Right atrium auricular region (tissue), 2 donors: ENCODE data around the gene FOXP1. TPM values are rescaled to one million over a fixed set of nuclear protein-coding genes. Genes with fewer than 3 reads are reported as not detected.

Experiments used
- DNase-seq: peaks from one replicate; pipeline ENCODE4 v3.0.0-alpha.2; 2019; ENCODE audit warnings: low spot score
- H3K27ac ChIP-seq, 2 donors: fragments of 200-600 bp; sonication (generic); 1 replicate in 1 of 2; 2 replicates in 1 of 2; pipeline ENCODE4 v1.5.1; 2016 to 2019
- H3K27me3 ChIP-seq, 2 donors: fragments of 200-600 bp; sonication (generic); one replicate each; pipeline versions ENCODE4 v1.5.1 to v1.6.0; 2017 to 2019
- H3K36me3 ChIP-seq: fragments of 200-600 bp; sonication (generic); one replicate; pipeline ENCODE4 v1.5.1; 2016
- H3K4me1 ChIP-seq, 2 donors: fragments of 200-600 bp; sonication (generic); one replicate each; pipeline versions ENCODE4 v1.5.1 to v1.6.0; 2017 to 2019
- H3K4me3 ChIP-seq, 2 donors: fragments of 200-600 bp; sonication (generic); 1 replicate in 1 of 2; 2 replicates in 1 of 2; pipeline ENCODE4 v1.5.1; 2017 to 2019; ENCODE audit warnings: mild to moderate bottlenecking in 1 of 2, moderate library complexity in 1 of 2
- H3K9me3 ChIP-seq, 2 donors: fragments of 200-600 bp; sonication (generic); one replicate each; pipeline ENCODE4 v1.5.1; 2019
- CTCF ChIP-seq, 2 donors: fragments of 200-600 bp; sonication (generic); IDR thresholded peaks; one replicate each; pipeline ENCODE4 v1.5.1; 2019; ENCODE audit warnings: antibody characterized with exemption in 2 of 2
- total RNA-seq, 2 donors: library from RNA; depleted of rRNA; stranded (reverse); fragments of >200 nt; gene quantifications; one replicate each; pipeline ENCODE4 v1.1.0, GENCODE V29; 2016

The FOXP1 gene
- total RNA-seq, 2 donors from 2014 or later, result 39.2 to 59.0 TPM

- DNase-seq, result no peak
- Histone ChIP-seq H3K27ac (peak overlapping the region; percentile 69 to 86), H3K4me1 (peaks cover 0 to 58% of the 10 kb centered on the region in 2 donors), H3K27me3 (no peaks in the 10 kb centered on the region), H3K9me3 (no peaks in the 10 kb centered on the region), H3K4me3 (no peak overlapping the region), H3K36me3 (no peaks in the 10 kb centered on the region)
- TF ChIP-seq CTCF (IDR thresholded peaks at IDR 0.05), result no peak
Measured at GRCh38 chr3:71243229-71243628, 340.3 kb downstream of the FOXP1 start.

- Histone ChIP-seq H3K4me3 (no peak overlapping the region), H3K4me1 (peaks cover 0 to 52% of the 10 kb centered on the region in 2 donors), H3K27me3 (no peaks in the 10 kb centered on the region), H3K9me3 (no peaks in the 10 kb centered on the region), H3K27ac (peak overlapping the region in 1 of 2 donors; percentile 86), H3K36me3 (no peaks in the 10 kb centered on the region)
- DNase-seq, result no peak
- no peak for TF ChIP-seq CTCF (IDR thresholded peaks at IDR 0.05)
Measured at GRCh38 chr3:71241981-71242560, 341.5 kb downstream of the FOXP1 start.

- peaks cover 0 to 49% of the 10 kb centered on the region in 2 donors for H3K4me1 ChIP-seq
- H3K27ac ChIP-seq, result peak overlapping the region in 1 of 2 donors; percentile 86
- no peaks in the 10 kb centered on the region for H3K9me3 ChIP-seq
- no peak for TF ChIP-seq CTCF (IDR thresholded peaks at IDR 0.05)
- H3K36me3 ChIP-seq, result no peaks in the 10 kb centered on the region
- H3K4me3 ChIP-seq, result no peak overlapping the region
- DNase-seq, result no peak
- H3K27me3 ChIP-seq, result no peaks in the 10 kb centered on the region
Measured at GRCh38 chr3:71241246-71241901, 342.2 kb downstream of the FOXP1 start.

- Histone ChIP-seq H3K27ac (peak overlapping the region; percentile 46 to 68), H3K4me1 (peaks cover 0 to 36% of the 10 kb centered on the region in 2 donors), H3K36me3 (no peaks in the 10 kb centered on the region), H3K9me3 (no peaks in the 10 kb centered on the region), H3K4me3 (no peak overlapping the region), H3K27me3 (no peaks in the 10 kb centered on the region)
- TF ChIP-seq CTCF (IDR thresholded peaks at IDR 0.05), result no peak
- no peak for DNase-seq
Measured at GRCh38 chr3:71240034-71240433, 343.5 kb downstream of the FOXP1 start.

GRCh38 chr3:71238355-71238757, 345.2 kb downstream of the FOXP1 start:
- Histone ChIP-seq H3K27me3 (no peaks in the 10 kb centered on the region), H3K9me3 (no peaks in the 10 kb centered on the region), H3K4me3 (no peak overlapping the region), H3K27ac (no peak overlapping the region), H3K36me3 (no peaks in the 10 kb centered on the region), H3K4me1 (peaks cover 0 to 24% of the 10 kb centered on the region in 2 donors)
- TF ChIP-seq CTCF (IDR thresholded peaks at IDR 0.05), result no peak
- no peak for DNase-seq
